GM12878 (cell line): ENCODE results near the gene UTP4. TPM values are rescaled to one million over a fixed set of nuclear protein-coding genes. Genes with fewer than 3 reads are reported as not detected.

ENCODE experiments used
- ATAC-seq: fragments of 200-7000 bp; cut with Tn5 transposase; 3 replicates; pipeline ENCODE4 v1.9.1; 2020; ENCODE audit warnings: mild to moderate bottlenecking, moderate library complexity
- BruUV-seq: library from RNA; stranded (reverse); fragments of 400-500 nt; replicated peaks from 2 replicates; lab custom pipeline; 2021; lab: Mats Ljungman, UMichigan
- CTCF ChIA-PET: fragments of 300-600 bp; sonication (Branson Sonifier 250); formaldehyde crosslinking; extraction: SDS; loops from one replicate; lab custom pipeline; 2021; ENCODE audit warnings: inconsistent platforms; lab: Yijun Ruan, JAX
- POLR2A ChIA-PET: fragments of 350-600 bp; formaldehyde crosslinking; extraction: SDS; loops from one replicate; lab custom pipeline; 2021; ENCODE audit warnings: inconsistent platforms; lab: Charles Lee
- RAD21 ChIA-PET: fragments of 300-600 bp; sonication (Branson Sonifier 250); formaldehyde crosslinking; loops from one replicate; lab custom pipeline; 2023; ENCODE audit warnings: antibody characterized with exemption; ENCODE audit not compliant: unreplicated experiment; lab: Charles Lee
- SMC1A ChIA-PET: fragments of 300-600 bp; sonication (Branson Sonifier 250); formaldehyde crosslinking; loops from one replicate; lab custom pipeline; 2023; ENCODE audit not compliant: unreplicated experiment, uncharacterized antibody; lab: Charles Lee
- DNase-seq: peaks from one replicate; pipeline ENCODE4 v3.0.0-alpha.2; 2011; ENCODE audit warnings: low read depth, low spot score
- FAIRE-seq: peaks from 3 replicates; lab custom pipeline; 2011; peaks lifted over from hg19 to GRCh38; lab: Jason Lieb, UNC
- H2AFZ ChIP-seq: 2 replicates; pipeline ENCODE4 v1.6.0; 2011; ENCODE audit warnings: low read depth, low read length, control low read depth; ENCODE audit not compliant: control insufficient read depth
- H3K27ac ChIP-seq: 2 replicates; pipeline ENCODE4 v1.5.1; 2011; ENCODE audit warnings: control low read depth; ENCODE audit not compliant: control insufficient read depth, insufficient read depth
- H3K27me3 ChIP-seq, 2 experiments: replicated peaks in 1 of 2; 2 replicates each; pipeline versions ENCODE4 v1.6.0 to v1.6.1; 2011; ENCODE audit warnings: low read length in 1 of 2; ENCODE audit not compliant: control insufficient read depth in 2 of 2, insufficient read depth in 2 of 2
- H3K36me3 ChIP-seq, 2 experiments: 2 replicates each; pipeline ENCODE4 v1.5.1; 2011; ENCODE audit warnings: low read length in 1 of 2; ENCODE audit not compliant: control insufficient read depth in 2 of 2, insufficient read depth in 2 of 2
- H3K4me1 ChIP-seq: 2 replicates; pipeline ENCODE4 v1.6.1; 2011; ENCODE audit warnings: mild to moderate bottlenecking, low read length, moderate library complexity, mixed read lengths; ENCODE audit not compliant: control insufficient read depth, insufficient read depth
- H3K4me2 ChIP-seq: 2 replicates; pipeline ENCODE4 v1.6.0; 2011; ENCODE audit warnings: control low read depth; ENCODE audit not compliant: control insufficient read depth, insufficient read depth
- H3K4me3 ChIP-seq: fragments of 200-600 bp; sonication (generic); 2 replicates; pipeline ENCODE4 v1.5.1; 2016
- H3K79me2 ChIP-seq: 2 replicates; pipeline ENCODE4 v1.6.0; 2011; ENCODE audit warnings: low read length; ENCODE audit not compliant: control insufficient read depth, insufficient read depth
- H3K9ac ChIP-seq: 2 replicates; pipeline ENCODE4 v1.8.0; 2011; ENCODE audit warnings: low read length, control low read depth, mixed read lengths; ENCODE audit not compliant: control insufficient read depth, insufficient read depth
- H3K9me3 ChIP-seq: replicated peaks from 3 replicates; pipeline ENCODE4 v1.5.1; 2011; ENCODE audit warnings: mild to moderate bottlenecking, low read length; ENCODE audit not compliant: control insufficient read depth, insufficient read depth
- H4K20me1 ChIP-seq: 2 replicates; pipeline ENCODE4 v1.6.0; 2011; ENCODE audit not compliant: control insufficient read depth, insufficient read depth
- CBFB ChIP-seq: IDR thresholded peaks from 2 replicates; pipeline ENCODE4 v1.6.1; 2016; ENCODE audit warnings: antibody characterized with exemption, low read depth
- EGR1 ChIP-seq, 2 experiments: IDR thresholded peaks; 1 replicate in 1 of 2; 2 replicates in 1 of 2; pipeline ENCODE4 v1.6.1; 2011 to 2012; ENCODE audit warnings: low read depth in 2 of 2, low read length in 2 of 2, borderline replicate concordance in 1 of 2, mild to moderate bottlenecking in 1 of 2, moderate library complexity in 1 of 2
- ELK1 ChIP-seq: IDR thresholded peaks from 2 replicates; pipeline ENCODE4 v1.6.1; 2012; ENCODE audit warnings: low read depth, low read length, improper control_type of control experiment
- ETV6 ChIP-seq, 2 experiments: fragments of 450-650 bp in 1 of 2; IDR thresholded peaks in 1 of 2; conservative IDR thresholded peaks in 1 of 2; 2 replicates each; pipeline ENCODE4 v1.6.1; 2014; ENCODE audit warnings: antibody characterized with exemption in 1 of 2, borderline replicate concordance in 1 of 2, low read depth in 1 of 2, mild to moderate bottlenecking in 1 of 2, moderate library complexity in 1 of 2
- HDAC6 ChIP-seq: fragments of 200-600 bp; sonication (generic); IDR thresholded peaks from one replicate; pipeline ENCODE4 v1.8.0; 2017; ENCODE audit warnings: antibody characterized with exemption; ENCODE audit not compliant: unreplicated experiment
- NFYA ChIP-seq: IDR thresholded peaks from 2 replicates; pipeline ENCODE4 v1.6.1; 2011; ENCODE audit warnings: low read depth, mild to moderate bottlenecking, low read length, improper control_type of control experiment, borderline replicate concordance
- SREBF1 ChIP-seq: IDR thresholded peaks from 2 replicates; pipeline ENCODE4 v1.6.1; 2012; ENCODE audit warnings: mild to moderate bottlenecking, low read length
- ZNF622 ChIP-seq: fragments of 450-650 bp; IDR thresholded peaks from 2 replicates; pipeline ENCODE4 v1.6.1; 2017; ENCODE audit warnings: mild to moderate bottlenecking, inconsistent platforms
- WGBS: methylation state at CpG from one replicate; pipeline ENCODE4 v1.1.6; 2016; ENCODE audit warnings: low lambda C conversion rate; ENCODE audit not compliant: insufficient replicate concordance, insufficient coverage; ENCODE audit errors: missing lambda C conversion rate; 5-methylcytosine and 5-hydroxymethylcytosine counted together
- in situ Hi-C: fragments of 300-500 bp; cut with MboI; formaldehyde crosslinking; loops from 9 replicates; pipeline ENCODE4 v1.14.3; 2018; ENCODE audit warnings: mixed read lengths
- intact Hi-C: fragments of 100-400 bp; cut with micrococcal nuclease; formaldehyde crosslinking; loops from one replicate; pipeline ENCODE4 v1.14.2; 2022; ENCODE audit not compliant: unreplicated experiment
- polyA plus RNA-seq, 11 experiments: library from polyadenylated mRNA; depleted of rRNA in 4 of 11; unstranded in 6 of 11; stranded (reverse) in 5 of 11; fragments of >200 nt; fragmentation: Nextera tagmentation in 4 of 11; fragmentation: Illumina TruSeq in 1 of 11; extraction: Ambion mirVana in 4 of 11; extraction: Trizol in 1 of 11; gene quantifications; 1 replicate in 1 of 11; 2 replicates in 10 of 11; pipeline versions ENCODE4 v1.2.1 to v1.2.3, GENCODE V29; 2011 to 2016; ENCODE audit warnings: inconsistent platforms in 2 of 11, missing spikeins in 2 of 11, low read depth in 1 of 11
- total RNA-seq, 4 experiments: library from RNA; depleted of rRNA in 3 of 4; stranded (reverse); fragments of >200 nt in 3 of 4; fragmentation: Illumina TruSeq in 1 of 4; extraction: Trizol in 1 of 4; gene quantifications; 2 replicates each; pipeline versions ENCODE4 v1.2.1 to v1.2.3, GENCODE V29; 2013 to 2021

Gene UTP4
- total and polyA plus RNA-seq, 10 of the 15 experiments (the other 5 are each of a cell fraction or from before 2014, with no cell fraction given) = 32.5 to 131 (median 84.0) TPM

- RAD21 ChIA-PET = no interaction called here
- no peak for FAIRE-seq
- in situ Hi-C loops = no loop called here
Measured at GRCh38 chr16:69094501-69094900, 37.9 kb upstream of the UTP4 start.

GRCh38 chr16:69095193-69095592 lies 37.3 kb upstream of the UTP4 start:
- no peak overlapping the region for H3K27ac ChIP-seq
- H3K27me3 ChIP-seq = no peaks in the 10 kb centered on the region
- no peak overlapping the region for H3K4me2 ChIP-seq
- no peaks in the 10 kb centered on the region; the same call in 1 of the 2 replicates for H3K4me1 ChIP-seq
- DNase-seq (no peak), ATAC-seq (no peak), FAIRE-seq (no peak)
- WGBS = 85% methylated on average over 6 of the region's 6 CpGs
- H3K9me3 ChIP-seq = no peaks in the 10 kb centered on the region
- BruUV-seq = no TSS peak
- H2AFZ ChIP-seq = no peak overlapping the region
- ChIA-PET POLR2A (interaction anchor here (0.6 to 0.7 kb wide), 2 partner anchors 53 to 266 kb away, joined by 3 to 4 read pairs; no protein-coding TSS in a partner anchor), CTCF (interaction anchor here (0.6 to 0.7 kb wide), 2 partner anchors 30 to 230 kb away, joined by 3 to 5 read pairs; no protein-coding TSS in a partner anchor), SMC1A (interaction anchor here (1.4 kb wide), 1 partner anchor 43 kb away, joined by 4 read pairs; no protein-coding TSS in a partner anchor), RAD21 (no interaction called here)
- intact Hi-C loops (no loop called here), in situ Hi-C loops (no loop called here)
- no peaks in the 10 kb centered on the region for H3K36me3 ChIP-seq
- H3K9ac ChIP-seq = no peak overlapping the region
- no peak overlapping the region for H3K4me3 ChIP-seq
- no peaks in the 10 kb centered on the region for H4K20me1 ChIP-seq
- TF ChIP-seq ETV6 (conservative IDR thresholded peaks at IDR 0.05 in 1 of 2, IDR thresholded peaks at IDR 0.05 in 1 of 2; ENCODE audit: borderline replicate concordance in 1 of 2, low read depth in 1 of 2) = no peak
- TF ChIP-seq ELK1 = no peak
- TF ChIP-seq EGR1 (IDR thresholded peaks at IDR 0.05; ENCODE audit: borderline replicate concordance in 1 of 2, low read depth in 2 of 2, low read length in 2 of 2) = no peak
- no peak for TF ChIP-seq CBFB
- TF ChIP-seq NFYA = no peak
- no peaks in the 10 kb centered on the region for H3K79me2 ChIP-seq

More at GRCh38 chr16:69094501-69094900, 37.9 kb upstream of the UTP4 start:
- no TSS peak for BruUV-seq
- Histone ChIP-seq H3K27me3 (no peaks in the 10 kb centered on the region), H3K79me2 (no peaks in the 10 kb centered on the region), H3K36me3 (no peaks in the 10 kb centered on the region), H3K4me2 (no peak overlapping the region), H3K9me3 (no peaks in the 10 kb centered on the region), H4K20me1 (no peaks in the 10 kb centered on the region), H3K4me1 (peaks cover under 1% of the 10 kb centered on the region), H3K9ac (no peak overlapping the region), H2AFZ (no peak overlapping the region), H3K4me3 (no peak overlapping the region), H3K27ac (no peak overlapping the region)
- ChIA-PET SMC1A (interaction anchor here (0.6 to 1.4 kb wide), 3 partner anchors 42 to 481 kb away, joined by 3 to 4 read pairs (median 3); no protein-coding TSS in a partner anchor), CTCF (interaction anchor here (0.6 to 2.0 kb wide), 2 partner anchors 15 to 18 kb away, joined by 4 to 9 read pairs; no protein-coding TSS in a partner anchor), POLR2A (interaction anchor here (0.6 kb wide), 1 partner anchor 106 kb away, joined by 3 read pairs; no protein-coding TSS in a partner anchor)
- intact Hi-C loops = no loop called here
- DNase-seq (no peak), ATAC-seq (peak; percentile 19; the same call in 2 of the 3 replicates)
- TF ChIP-seq HDAC6 (no peak), ZNF622 (no peak), SREBF1 (no peak)
- 38% methylated on average over 5 of the region's 5 CpGs for WGBS
